PC-9 (cell line): ENCODE data around the gene GMDS. TPM values are rescaled to one million over a fixed set of nuclear protein-coding genes. Genes with fewer than 3 reads are reported as not detected.

Experiments used
- BruUV-seq: library from RNA; stranded (reverse); fragments of 400-500 nt; replicated peaks from 2 replicates; lab custom pipeline; 2021; lab: Mats Ljungman, UMichigan
- CTCF ChIA-PET: fragments of 300-600 bp; sonication (Branson Sonifier 250); formaldehyde crosslinking; loops from one replicate; lab custom pipeline; 2022; ENCODE audit warnings: antibody characterized with exemption; lab: Charles Lee
- POLR2A ChIA-PET: fragments of 300-600 bp; sonication (Branson Sonifier 250); formaldehyde crosslinking; loops from one replicate; lab custom pipeline; 2022; ENCODE audit warnings: antibody characterized with exemption; ENCODE audit not compliant: unreplicated experiment; lab: Charles Lee
- DNase-seq, 2 experiments: peaks; one replicate each; pipeline versions ENCODE4 v3.0.0 to v3.0.0-alpha.2; 2015 to 2022; ENCODE audit warnings: mixed read lengths in 1 of 2
- H2AFZ ChIP-seq: fragments of 200-600 bp; sonication (generic); 2 replicates; pipeline ENCODE4 v1.8.1; 2017; ENCODE audit warnings: antibody characterized with exemption
- H3F3A ChIP-seq: fragments of 200-600 bp; sonication (generic); 2 replicates; pipeline ENCODE4 v1.8.1; 2017; ENCODE audit warnings: antibody characterized with exemption, mild to moderate bottlenecking, low read depth; ENCODE audit not compliant: insufficient read depth
- H3K27ac ChIP-seq: fragments of 200-600 bp; sonication (generic); 2 replicates; pipeline ENCODE4 v1.6.1; 2016; ENCODE audit warnings: mixed run types
- H3K27me3 ChIP-seq: fragments of 200-600 bp; sonication (generic); 2 replicates; pipeline ENCODE4 v1.6.1; 2016; ENCODE audit warnings: low read depth, mixed run types; ENCODE audit not compliant: insufficient read depth
- H3K36me3 ChIP-seq: fragments of 200-600 bp; sonication (generic); 2 replicates; pipeline ENCODE4 v1.6.1; 2016; ENCODE audit warnings: low read depth, mixed run types
- H3K4me1 ChIP-seq: fragments of 200-600 bp; sonication (generic); replicated peaks from 2 replicates; pipeline ENCODE4 v1.6.1; 2016; ENCODE audit warnings: mixed run types; ENCODE audit not compliant: insufficient read depth
- H3K4me2 ChIP-seq: fragments of 200-600 bp; sonication (generic); 2 replicates; pipeline ENCODE4 v1.6.1; 2017; ENCODE audit warnings: mixed run types
- H3K4me3 ChIP-seq: fragments of 200-600 bp; sonication (generic); 2 replicates; pipeline ENCODE4 v1.6.1; 2016; ENCODE audit warnings: mixed run types
- H3K79me2 ChIP-seq: fragments of 200-600 bp; sonication (generic); 2 replicates; pipeline ENCODE4 v1.6.1; 2017; ENCODE audit warnings: low read depth, mixed run types
- H3K9me2 ChIP-seq: fragments of 200-600 bp; sonication (generic); 2 replicates; pipeline ENCODE4 v1.8.1; 2017; ENCODE audit warnings: mild to moderate bottlenecking; ENCODE audit not compliant: insufficient read depth
- H3K9me3 ChIP-seq: fragments of 200-600 bp; sonication (generic); 2 replicates; pipeline ENCODE4 v1.8.1; 2016; ENCODE audit warnings: low read depth; ENCODE audit not compliant: insufficient read depth
- H4K20me1 ChIP-seq: fragments of 200-600 bp; sonication (generic); 2 replicates; pipeline ENCODE4 v1.8.1; 2017; ENCODE audit not compliant: insufficient read depth
- EZH2 ChIP-seq: fragments of 200-600 bp; sonication (generic); IDR thresholded peaks from 2 replicates; pipeline ENCODE4 v1.8.0; 2017; ENCODE audit warnings: antibody characterized with exemption, low read depth
- intact Hi-C: fragments of 100-400 bp; cut with micrococcal nuclease; formaldehyde crosslinking; loops from one replicate; pipeline ENCODE4 v1.10.0; 2022; ENCODE audit not compliant: unreplicated experiment
- total RNA-seq: library from RNA; stranded (reverse); gene quantifications from 2 replicates; pipeline ENCODE4 v1.2.3, GENCODE V29; 2021
- TF ChIP-seq, protein P1 (sequence below): fragments of 200-600 bp; sonication (generic); conservative IDR thresholded peaks from 2 replicates; pipeline ENCODE4 v1.6.1; 2017; ENCODE audit warnings: mixed run types, antibody characterized with exemption, mild to moderate bottlenecking, moderate library complexity

The GMDS gene
- total RNA-seq, 1 experiment from 2014 or later = 30.1 TPM

DNA sequence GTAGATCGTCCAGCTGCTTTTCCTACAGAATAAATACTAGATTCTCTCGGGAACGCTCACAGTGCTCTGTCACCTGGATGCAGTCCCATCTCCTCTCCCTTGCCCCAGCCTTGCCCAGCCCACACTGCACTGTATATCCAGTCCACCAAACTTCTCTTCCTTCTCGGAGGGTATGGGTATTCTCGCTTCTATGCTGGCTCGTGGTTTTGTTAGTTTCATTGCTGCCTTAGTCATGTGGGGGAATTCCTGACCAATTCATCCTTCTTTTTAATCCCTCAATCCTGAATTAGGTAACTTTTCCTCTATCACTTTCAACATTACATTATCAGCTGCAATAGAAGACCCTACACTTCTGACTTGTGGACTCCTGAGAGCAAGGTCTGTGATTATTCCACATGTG lies 252.4 kb downstream of the GMDS start:
- CTCF ChIA-PET = no interaction called here
- H3K79me2 ChIP-seq = no peaks in the 10 kb centered on the region
- no peaks in the 10 kb centered on the region for H3F3A ChIP-seq
- no peaks in the 10 kb centered on the region for H3K36me3 ChIP-seq
- BruUV-seq = no TSS peak
- H3K4me2 ChIP-seq = no peak overlapping the region
- no peaks in the 10 kb centered on the region for H4K20me1 ChIP-seq
- no peaks in the 10 kb centered on the region for H3K9me3 ChIP-seq
- POLR2A ChIA-PET = no interaction called here
- intact Hi-C loops = no loop called here
- H3K9me2 ChIP-seq = no peaks in the 10 kb centered on the region
- TF ChIP-seq, protein P1, sequence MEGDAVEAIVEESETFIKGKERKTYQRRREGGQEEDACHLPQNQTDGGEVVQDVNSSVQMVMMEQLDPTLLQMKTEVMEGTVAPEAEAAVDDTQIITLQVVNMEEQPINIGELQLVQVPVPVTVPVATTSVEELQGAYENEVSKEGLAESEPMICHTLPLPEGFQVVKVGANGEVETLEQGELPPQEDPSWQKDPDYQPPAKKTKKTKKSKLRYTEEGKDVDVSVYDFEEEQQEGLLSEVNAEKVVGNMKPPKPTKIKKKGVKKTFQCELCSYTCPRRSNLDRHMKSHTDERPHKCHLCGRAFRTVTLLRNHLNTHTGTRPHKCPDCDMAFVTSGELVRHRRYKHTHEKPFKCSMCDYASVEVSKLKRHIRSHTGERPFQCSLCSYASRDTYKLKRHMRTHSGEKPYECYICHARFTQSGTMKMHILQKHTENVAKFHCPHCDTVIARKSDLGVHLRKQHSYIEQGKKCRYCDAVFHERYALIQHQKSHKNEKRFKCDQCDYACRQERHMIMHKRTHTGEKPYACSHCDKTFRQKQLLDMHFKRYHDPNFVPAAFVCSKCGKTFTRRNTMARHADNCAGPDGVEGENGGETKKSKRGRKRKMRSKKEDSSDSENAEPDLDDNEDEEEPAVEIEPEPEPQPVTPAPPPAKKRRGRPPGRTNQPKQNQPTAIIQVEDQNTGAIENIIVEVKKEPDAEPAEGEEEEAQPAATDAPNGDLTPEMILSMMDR = no peak
- no peak for TF ChIP-seq EZH2
- no peak overlapping the region for H2AFZ ChIP-seq
- no peaks in the 10 kb centered on the region for H3K4me1 ChIP-seq
- DNase-seq = no peak
- no peak overlapping the region for H3K27ac ChIP-seq
- H3K27me3 ChIP-seq = no peaks in the 10 kb centered on the region
- H3K4me3 ChIP-seq = no peak overlapping the region

DNA sequence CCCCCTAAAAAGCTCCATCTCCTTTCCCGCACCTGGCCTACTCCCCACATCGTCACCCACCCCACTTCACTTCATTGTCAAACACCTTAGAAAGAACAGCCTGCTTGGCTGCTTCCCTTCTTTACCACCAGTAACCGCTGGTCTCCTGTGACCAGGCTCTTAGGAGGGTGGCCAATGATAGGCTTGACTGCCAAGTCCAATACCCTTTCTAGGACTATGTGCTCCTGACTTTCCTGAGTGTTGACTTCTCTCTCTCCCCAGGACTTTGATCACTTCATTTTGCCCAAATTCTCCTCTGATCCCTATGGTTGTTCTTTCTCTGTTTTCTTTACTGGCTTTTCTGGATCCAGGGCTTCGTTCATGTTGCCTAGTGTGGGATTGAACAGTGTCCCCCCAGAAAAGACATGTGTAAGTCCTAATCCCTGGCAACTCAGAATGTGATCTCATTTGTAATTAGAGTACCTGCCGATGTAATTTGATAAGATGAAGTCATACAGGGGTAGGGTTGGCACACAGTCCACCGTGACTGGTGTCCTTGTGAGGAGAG lies 254.0 kb downstream of the GMDS start:
- Histone ChIP-seq H4K20me1 (no peaks in the 10 kb centered on the region), H3K4me1 (no peaks in the 10 kb centered on the region; the same call in 1 of the 2 replicates), H3K27ac (no peak overlapping the region), H2AFZ (no peak overlapping the region), H3K4me2 (no peak overlapping the region), H3K9me2 (no peaks in the 10 kb centered on the region), H3K36me3 (no peaks in the 10 kb centered on the region), H3K4me3 (no peak overlapping the region), H3F3A (no peaks in the 10 kb centered on the region), H3K79me2 (no peaks in the 10 kb centered on the region), H3K27me3 (no peaks in the 10 kb centered on the region), H3K9me3 (no peaks in the 10 kb centered on the region)
- DNase-seq = no peak
- intact Hi-C loops = no loop called here
- ChIA-PET CTCF (no interaction called here), POLR2A (no interaction called here)
- TF ChIP-seq, protein P1 = no peak
- no peak for TF ChIP-seq EZH2
- no TSS peak for BruUV-seq

DNA sequence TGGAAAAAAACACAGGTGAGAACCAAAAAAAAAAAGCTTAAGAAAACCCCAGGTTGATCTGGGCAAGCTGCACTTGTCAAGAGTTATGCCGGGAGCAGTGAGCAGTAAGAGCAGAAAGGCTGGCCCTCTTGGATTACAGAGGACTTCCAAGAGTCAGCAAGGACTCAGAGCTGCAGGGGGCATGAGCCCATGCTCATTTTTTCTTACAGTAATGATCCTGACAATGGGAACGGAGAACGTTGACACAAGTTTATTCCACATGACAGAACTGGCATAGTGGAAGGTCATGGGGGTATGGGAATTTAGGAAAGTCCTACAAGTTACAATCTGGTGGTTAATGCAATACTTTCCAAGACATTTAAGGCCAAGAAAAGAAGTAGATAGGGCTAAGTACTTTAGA lies 256.6 kb downstream of the GMDS start:
- DNase-seq = no peak
- no peaks in the 10 kb centered on the region for H3K9me3 ChIP-seq
- CTCF ChIA-PET = no interaction called here
- no peaks in the 10 kb centered on the region for H3K9me2 ChIP-seq
- H3K4me2 ChIP-seq = no peak overlapping the region
- no peaks in the 10 kb centered on the region for H3F3A ChIP-seq
- no peaks in the 10 kb centered on the region for H3K79me2 ChIP-seq
- no peak overlapping the region for H3K4me3 ChIP-seq
- POLR2A ChIA-PET = no interaction called here
- no peaks in the 10 kb centered on the region for H3K27me3 ChIP-seq
- intact Hi-C loops = no loop called here
- no peaks in the 10 kb centered on the region; the same call in 1 of the 2 replicates for H3K4me1 ChIP-seq
- no peaks in the 10 kb centered on the region for H3K36me3 ChIP-seq
- BruUV-seq = no TSS peak
- H2AFZ ChIP-seq = no peak overlapping the region
- H3K27ac ChIP-seq = no peak overlapping the region
- no peaks in the 10 kb centered on the region for H4K20me1 ChIP-seq
- TF ChIP-seq, protein P1 = no peak
- no peak for TF ChIP-seq EZH2
